ENCODE measurements around the gene ABLIM2. TPM values are rescaled to one million over a fixed set of nuclear protein-coding genes. Genes with fewer than 3 reads are reported as not detected.

ABLIM2 gene
- polyA plus RNA-seq, 1 donor from 2014 or later = 14.9 TPM

- Histone ChIP-seq H2AFZ (ENCODE audit: low read depth, low read length) (no peak overlapping the region), H3K27ac (ENCODE audit: low read length) (no peak overlapping the region), H3K27me3 (ENCODE audit: insufficient read depth, low read depth, low read length) (no peaks in the 10 kb centered on the region), H3K36me3 (ENCODE audit: insufficient read depth, low read length) (no peaks in the 10 kb centered on the region), H3K4me2 (ENCODE audit: low read length) (no peak overlapping the region), H3K9me3 (ENCODE audit: low read length) (no peaks in the 10 kb centered on the region), H3K9me2 (ENCODE audit: insufficient read depth, low read length) (no peaks in the 10 kb centered on the region), H3K79me2 (replicated peaks; ENCODE audit: insufficient read depth, low read length) (no peaks in the 10 kb centered on the region), H3K9ac (ENCODE audit: low read length) (no peak overlapping the region), H3K4me3 (ENCODE audit: low read length) (no peak overlapping the region), H3F3A (ENCODE audit: insufficient read depth, low read length, poor library complexity, severe bottlenecking) (no peaks in the 10 kb centered on the region), H4K20me1 (ENCODE audit: insufficient read depth) (no peaks in the 10 kb centered on the region)
- TF ChIP-seq TAF1 (IDR thresholded peaks at IDR 0.05; ENCODE audit: low read depth) = no peak
- no peak for TF ChIP-seq EZH2 (IDR thresholded peaks at IDR 0.05; ENCODE audit: borderline replicate concordance, insufficient read depth, low read length, poor library complexity, severe bottlenecking)
- TF ChIP-seq RAD21 (conservative IDR thresholded peaks at IDR 0.05) = no peak
- no peak for TF ChIP-seq MXI1 (conservative IDR thresholded peaks at IDR 0.05; ENCODE audit: poor library complexity, severe bottlenecking)
- no peak for TF ChIP-seq EP300 (conservative IDR thresholded peaks at IDR 0.05; ENCODE audit: poor library complexity, severe bottlenecking)
- no peak for TF ChIP-seq CTCF (IDR thresholded peaks at IDR 0.05; ENCODE audit: poor library complexity, severe bottlenecking)
- TF ChIP-seq SMC3 (conservative IDR thresholded peaks at IDR 0.05; ENCODE audit: poor library complexity) = no peak
- TF ChIP-seq REST (IDR thresholded peaks at IDR 0.05; ENCODE audit: borderline replicate concordance) = no peak
- no peak for TF ChIP-seq POLR2AphosphoS5 (IDR thresholded peaks at IDR 0.05)
Measured at GRCh38 chr4:8185930-8186329, 27.3 kb upstream of the ABLIM2 start.

- H3K4me3 ChIP-seq (ENCODE audit: low read length) = no peak overlapping the region
- H3K79me2 ChIP-seq (replicated peaks; ENCODE audit: insufficient read depth, low read length) = no peaks in the 10 kb centered on the region
- H3K9me3 ChIP-seq (ENCODE audit: low read length) = no peaks in the 10 kb centered on the region
- no peaks in the 10 kb centered on the region for H3K27me3 ChIP-seq (ENCODE audit: insufficient read depth, low read depth, low read length)
- H4K20me1 ChIP-seq (ENCODE audit: insufficient read depth) = no peaks in the 10 kb centered on the region
- TF ChIP-seq EP300 (conservative IDR thresholded peaks at IDR 0.05; ENCODE audit: poor library complexity, severe bottlenecking) (no peak), EZH2 (IDR thresholded peaks at IDR 0.05; ENCODE audit: borderline replicate concordance, insufficient read depth, low read length, poor library complexity, severe bottlenecking) (no peak), RAD21 (conservative IDR thresholded peaks at IDR 0.05) (no peak), TAF1 (IDR thresholded peaks at IDR 0.05; ENCODE audit: low read depth) (no peak), POLR2AphosphoS5 (IDR thresholded peaks at IDR 0.05) (no peak), SMC3 (conservative IDR thresholded peaks at IDR 0.05; ENCODE audit: poor library complexity) (no peak), CTCF (IDR thresholded peaks at IDR 0.05; ENCODE audit: poor library complexity, severe bottlenecking) (no peak), MXI1 (conservative IDR thresholded peaks at IDR 0.05; ENCODE audit: poor library complexity, severe bottlenecking) (no peak), REST (IDR thresholded peaks at IDR 0.05; ENCODE audit: borderline replicate concordance) (no peak)
- no peak overlapping the region for H3K27ac ChIP-seq (ENCODE audit: low read length)
- H3K9ac ChIP-seq (ENCODE audit: low read length) = no peak overlapping the region
- no peak overlapping the region for H2AFZ ChIP-seq (ENCODE audit: low read depth, low read length)
- H3F3A ChIP-seq (ENCODE audit: insufficient read depth, low read length, poor library complexity, severe bottlenecking) = no peaks in the 10 kb centered on the region
- H3K4me2 ChIP-seq (ENCODE audit: low read length) = no peak overlapping the region
- no peaks in the 10 kb centered on the region for H3K36me3 ChIP-seq (ENCODE audit: insufficient read depth, low read length)
- no peaks in the 10 kb centered on the region for H3K9me2 ChIP-seq (ENCODE audit: insufficient read depth, low read length)
Measured at GRCh38 chr4:8185295-8185694, 26.7 kb upstream of the ABLIM2 start.

Data from neural cell (in vitro differentiated cells).